GM12878 (cell line): ENCODE measurements around the gene NOD2. TPM values are rescaled to one million over a fixed set of nuclear protein-coding genes. Genes with fewer than 3 reads are reported as not detected.

Source experiments
- ATAC-seq: fragments of 200-7000 bp; cut with Tn5 transposase; 3 replicates; pipeline ENCODE4 v1.9.1; 2020; ENCODE audit warnings: mild to moderate bottlenecking, moderate library complexity
- BruUV-seq: library from RNA; stranded (reverse); fragments of 400-500 nt; replicated peaks from 2 replicates; lab custom pipeline; 2021; lab: Mats Ljungman, UMichigan
- CTCF ChIA-PET: fragments of 300-600 bp; sonication (Branson Sonifier 250); formaldehyde crosslinking; extraction: SDS; loops from one replicate; lab custom pipeline; 2021; ENCODE audit warnings: inconsistent platforms; lab: Yijun Ruan, JAX
- POLR2A ChIA-PET: fragments of 350-600 bp; formaldehyde crosslinking; extraction: SDS; loops from one replicate; lab custom pipeline; 2021; ENCODE audit warnings: inconsistent platforms; lab: Charles Lee
- RAD21 ChIA-PET: fragments of 300-600 bp; sonication (Branson Sonifier 250); formaldehyde crosslinking; loops from one replicate; lab custom pipeline; 2023; ENCODE audit warnings: antibody characterized with exemption; ENCODE audit not compliant: unreplicated experiment; lab: Charles Lee
- SMC1A ChIA-PET: fragments of 300-600 bp; sonication (Branson Sonifier 250); formaldehyde crosslinking; loops from one replicate; lab custom pipeline; 2023; ENCODE audit not compliant: unreplicated experiment, uncharacterized antibody; lab: Charles Lee
- DNase-seq: peaks from one replicate; pipeline ENCODE4 v3.0.0-alpha.2; 2011; ENCODE audit warnings: low read depth, low spot score
- FAIRE-seq: peaks from 3 replicates; lab custom pipeline; 2011; peaks lifted over from hg19 to GRCh38; lab: Jason Lieb, UNC
- H2AFZ ChIP-seq: 2 replicates; pipeline ENCODE4 v1.6.0; 2011; ENCODE audit warnings: low read depth, low read length, control low read depth; ENCODE audit not compliant: control insufficient read depth
- H3K27ac ChIP-seq: 2 replicates; pipeline ENCODE4 v1.5.1; 2011; ENCODE audit warnings: control low read depth; ENCODE audit not compliant: control insufficient read depth, insufficient read depth
- H3K27me3 ChIP-seq, 2 experiments: replicated peaks in 1 of 2; 2 replicates each; pipeline versions ENCODE4 v1.6.0 to v1.6.1; 2011; ENCODE audit warnings: low read length in 1 of 2; ENCODE audit not compliant: control insufficient read depth in 2 of 2, insufficient read depth in 2 of 2
- H3K36me3 ChIP-seq, 2 experiments: 2 replicates each; pipeline ENCODE4 v1.5.1; 2011; ENCODE audit warnings: low read length in 1 of 2; ENCODE audit not compliant: control insufficient read depth in 2 of 2, insufficient read depth in 2 of 2
- H3K4me1 ChIP-seq: 2 replicates; pipeline ENCODE4 v1.6.1; 2011; ENCODE audit warnings: mild to moderate bottlenecking, low read length, moderate library complexity, mixed read lengths; ENCODE audit not compliant: control insufficient read depth, insufficient read depth
- H3K4me2 ChIP-seq: 2 replicates; pipeline ENCODE4 v1.6.0; 2011; ENCODE audit warnings: control low read depth; ENCODE audit not compliant: control insufficient read depth, insufficient read depth
- H3K4me3 ChIP-seq: fragments of 200-600 bp; sonication (generic); 2 replicates; pipeline ENCODE4 v1.5.1; 2016
- H3K79me2 ChIP-seq: 2 replicates; pipeline ENCODE4 v1.6.0; 2011; ENCODE audit warnings: low read length; ENCODE audit not compliant: control insufficient read depth, insufficient read depth
- H3K9ac ChIP-seq: 2 replicates; pipeline ENCODE4 v1.8.0; 2011; ENCODE audit warnings: low read length, control low read depth, mixed read lengths; ENCODE audit not compliant: control insufficient read depth, insufficient read depth
- H3K9me3 ChIP-seq: replicated peaks from 3 replicates; pipeline ENCODE4 v1.5.1; 2011; ENCODE audit warnings: mild to moderate bottlenecking, low read length; ENCODE audit not compliant: control insufficient read depth, insufficient read depth
- H4K20me1 ChIP-seq: 2 replicates; pipeline ENCODE4 v1.6.0; 2011; ENCODE audit not compliant: control insufficient read depth, insufficient read depth
- BCLAF1 ChIP-seq: fragments of 450-650 bp; IDR thresholded peaks from 2 replicates; pipeline ENCODE4 v1.6.1; 2017; ENCODE audit warnings: antibody characterized with exemption, mild to moderate bottlenecking, moderate library complexity
- HCFC1 ChIP-seq: fragments of 150-350 bp; IDR thresholded peaks from 2 replicates; pipeline ENCODE4 v1.6.1; 2014; ENCODE audit warnings: low read length
- MYC ChIP-seq: IDR thresholded peaks from 2 replicates; pipeline ENCODE4 v1.6.1; 2011; ENCODE audit warnings: mild to moderate bottlenecking, low read length, moderate library complexity, inconsistent platforms; ENCODE audit not compliant: insufficient read depth, insufficient replicate concordance, insufficient read length, severe bottlenecking
- NR2C1 ChIP-seq: fragments of 450-650 bp; IDR thresholded peaks from 2 replicates; pipeline ENCODE4 v1.6.1; 2017; ENCODE audit warnings: antibody characterized with exemption, mild to moderate bottlenecking, moderate library complexity
- WRNIP1 ChIP-seq: IDR thresholded peaks from 2 replicates; pipeline ENCODE4 v1.6.1; 2011; ENCODE audit warnings: low read depth, low read length, improper control_type of control experiment, borderline replicate concordance
- ZBTB11 ChIP-seq: fragments of 450-650 bp; formaldehyde crosslinking; IDR thresholded peaks from 2 replicates; pipeline ENCODE4 v1.5.0; 2022; ENCODE audit warnings: mild to moderate bottlenecking, missing genetic modification characterization
- WGBS: methylation state at CpG from one replicate; pipeline ENCODE4 v1.1.6; 2016; ENCODE audit warnings: low lambda C conversion rate; ENCODE audit not compliant: insufficient replicate concordance, insufficient coverage; ENCODE audit errors: missing lambda C conversion rate; 5-methylcytosine and 5-hydroxymethylcytosine counted together
- in situ Hi-C: fragments of 300-500 bp; cut with MboI; formaldehyde crosslinking; loops from 9 replicates; pipeline ENCODE4 v1.14.3; 2018; ENCODE audit warnings: mixed read lengths
- intact Hi-C: fragments of 100-400 bp; cut with micrococcal nuclease; formaldehyde crosslinking; loops from one replicate; pipeline ENCODE4 v1.14.2; 2022; ENCODE audit not compliant: unreplicated experiment
- polyA plus RNA-seq, 11 experiments: library from polyadenylated mRNA; depleted of rRNA in 4 of 11; unstranded in 6 of 11; stranded (reverse) in 5 of 11; fragments of >200 nt; fragmentation: Nextera tagmentation in 4 of 11; fragmentation: Illumina TruSeq in 1 of 11; extraction: Ambion mirVana in 4 of 11; extraction: Trizol in 1 of 11; gene quantifications; 1 replicate in 1 of 11; 2 replicates in 10 of 11; pipeline versions ENCODE4 v1.2.1 to v1.2.3, GENCODE V29; 2011 to 2016; ENCODE audit warnings: inconsistent platforms in 2 of 11, missing spikeins in 2 of 11, low read depth in 1 of 11
- total RNA-seq, 4 experiments: library from RNA; depleted of rRNA in 3 of 4; stranded (reverse); fragments of >200 nt in 3 of 4; fragmentation: Illumina TruSeq in 1 of 4; extraction: Trizol in 1 of 4; gene quantifications; 2 replicates each; pipeline versions ENCODE4 v1.2.1 to v1.2.3, GENCODE V29; 2013 to 2021

The NOD2 gene
- total and polyA plus RNA-seq, 10 of the 15 experiments (the other 5 are each of a cell fraction or from before 2014, with no cell fraction given), result 1.0 to 18.6 (median 6.7) TPM

GRCh38 chr16:50722405-50722737 lies 29.0 kb downstream of the NOD2 start:
- ChIA-PET SMC1A (interaction anchor here (0.6 to 1.5 kb wide), 7 partner anchors 10 to 38 kb away, joined by 3 to 6 read pairs (median 4); no protein-coding TSS in a partner anchor), POLR2A (interaction anchor here (0.6 to 1.7 kb wide), 3 partner anchors 14 to 162 kb away, joined by 3 to 5 read pairs (median 4); no protein-coding TSS in a partner anchor)

More at GRCh38 chr16:50722405-50722737, 29.0 kb downstream of the NOD2 start:
- Histone ChIP-seq H3K4me2 (no peak overlapping the region), H4K20me1 (no peaks in the 10 kb centered on the region), H3K4me3 (no peak overlapping the region), H3K27me3 (no peaks in the 10 kb centered on the region), H3K36me3 (peaks cover 10 to 17% of the 10 kb centered on the region in 2 experiments; a peak in 3 of 4 replicates), H3K79me2 (no peaks in the 10 kb centered on the region), H3K4me1 (no peaks in the 10 kb centered on the region), H3K9me3 (peaks cover 10% of the 10 kb centered on the region; the same call in 2 of the 3 replicates), H2AFZ (no peak overlapping the region)
- in situ Hi-C loops (no loop called here), intact Hi-C loops (no loop called here)
- ChIA-PET RAD21 (interaction anchor here (0.7 to 1.5 kb wide), 3 partner anchors 19 to 448 kb away, joined by 4 to 7 read pairs (median 5); partner anchors contain the start of gene CYLD), CTCF (interaction anchor here (1.2 to 3.4 kb wide), 5 partner anchors 19 to 84 kb away, joined by 3 to 10 read pairs (median 4); no protein-coding TSS in a partner anchor)
- WGBS, result 100% methylated on average over 1 of the region's 1 CpG
- FAIRE-seq, result no peak
- BruUV-seq, result no TSS peak
- no peak for DNase-seq
- no peak for ATAC-seq
- TF ChIP-seq ZBTB11 (CRISPR knock-in tag) (no peak), WRNIP1 (no peak), MYC (no peak), BCLAF1 (no peak), HCFC1 (no peak), NR2C1 (no peak)
- TF ChIP-seq, all 136 proteins: peak for 0
- Histone ChIP-seq H3K9ac (no peak overlapping the region), H3K27ac (no peak overlapping the region)
